ENCODE results near the gene ENOX1.

GRCh38 chr13:43278127-43278526, 508.6 kb downstream of the ENOX1 start:
- TF ChIP-seq CTCF (IDR thresholded peaks at IDR 0.05), result no peak
- TF ChIP-seq GABPB1 (CRISPR knock-in tag; IDR thresholded peaks at IDR 0.05), result no peak
- TF ChIP-seq CBFB (CRISPR knock-in tag; IDR thresholded peaks at IDR 0.05; ENCODE audit: low read depth), result no peak
- TF ChIP-seq NFYB (CRISPR knock-in tag; conservative IDR thresholded peaks at IDR 0.05; ENCODE audit: low read depth), result no peak
- TF ChIP-seq NR2C2 (CRISPR knock-in tag; IDR thresholded peaks at IDR 0.05), result no peak
- TF ChIP-seq MYBL2 (CRISPR knock-in tag; IDR thresholded peaks at IDR 0.05), result no peak
